ENCODE results near the gene TRA2B.

The TRA2B gene

GRCh38 chr3:185976977-185977678 lies 39.3 kb upstream of the TRA2B start:
- Histone ChIP-seq H3K36me3 (no peaks in the 10 kb centered on the region), H3K4me3 (no peak overlapping the region), H3K4me2 (no peak overlapping the region), H3K9ac (no peak overlapping the region), H3K27me3 (no peaks in the 10 kb centered on the region), H3K4me1 (peaks cover 8% of the 10 kb centered on the region), H3K27ac (no peak overlapping the region), H3K9me3 (no peaks in the 10 kb centered on the region), H4K20me1 (no peaks in the 10 kb centered on the region)
- no peak for TF ChIP-seq Cebpa-rat (IDR thresholded peaks at IDR 0.05)

- H4K20me1 ChIP-seq, result no peaks in the 10 kb centered on the region
- H3K27ac ChIP-seq, result no peak overlapping the region
- no peak for TF ChIP-seq Cebpa-rat (IDR thresholded peaks at IDR 0.05)
- no peaks in the 10 kb centered on the region for H3K36me3 ChIP-seq
- H3K9ac ChIP-seq, result no peak overlapping the region
- no peaks in the 10 kb centered on the region for H3K4me1 ChIP-seq
- no peaks in the 10 kb centered on the region for H3K27me3 ChIP-seq
- no peak overlapping the region for H3K4me2 ChIP-seq
- no peaks in the 10 kb centered on the region for H3K9me3 ChIP-seq
- H3K4me3 ChIP-seq, result no peak overlapping the region
Measured at GRCh38 chr3:185976100-185976499, 38.3 kb upstream of the TRA2B start.

- Histone ChIP-seq H3K36me3 (no peaks in the 10 kb centered on the region), H3K4me2 (no peak overlapping the region), H3K9ac (no peak overlapping the region), H3K9me3 (no peaks in the 10 kb centered on the region), H3K27ac (no peak overlapping the region), H3K4me3 (no peak overlapping the region), H3K27me3 (no peaks in the 10 kb centered on the region), H3K4me1 (peaks cover 4% of the 10 kb centered on the region; the same call in 1 of the 2 replicates), H4K20me1 (no peaks in the 10 kb centered on the region)
- no peak for TF ChIP-seq Cebpa-rat (IDR thresholded peaks at IDR 0.05)
Measured at GRCh38 chr3:185971579-185971978, 33.8 kb upstream of the TRA2B start.

- Histone ChIP-seq H3K4me2 (no peak overlapping the region), H3K4me1 (peaks cover 4% of the 10 kb centered on the region; the same call in 1 of the 2 replicates), H3K36me3 (no peaks in the 10 kb centered on the region), H3K27ac (no peak overlapping the region), H3K9ac (no peak overlapping the region), H3K9me3 (no peaks in the 10 kb centered on the region), H4K20me1 (no peaks in the 10 kb centered on the region), H3K4me3 (no peak overlapping the region), H3K27me3 (no peaks in the 10 kb centered on the region)
- TF ChIP-seq Cebpa-rat (IDR thresholded peaks at IDR 0.05), result no peak
Measured at GRCh38 chr3:185968168-185968567, 30.4 kb upstream of the TRA2B start.

DNA sequence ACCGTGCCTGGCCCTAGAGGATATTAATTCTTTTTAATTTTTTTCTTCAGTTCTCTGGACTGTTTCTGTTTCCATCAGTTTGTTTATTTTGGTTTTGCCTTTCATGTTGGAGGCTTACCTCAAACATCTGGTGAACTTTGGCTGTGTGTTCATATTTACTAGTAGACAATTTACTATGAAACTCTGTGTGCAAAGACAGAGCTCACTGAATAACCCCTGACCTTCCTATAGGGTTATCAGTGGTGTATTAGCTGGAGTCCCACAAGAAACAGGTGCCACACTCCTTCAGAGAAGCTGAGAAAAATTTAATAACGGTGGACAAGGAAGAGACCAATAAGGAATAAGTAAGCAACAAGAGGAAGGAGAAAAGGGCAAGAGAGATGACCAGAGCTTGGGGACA lies 28.8 kb upstream of the TRA2B start:
- Histone ChIP-seq H3K36me3 (no peaks in the 10 kb centered on the region), H3K4me3 (no peak overlapping the region), H3K27me3 (no peaks in the 10 kb centered on the region), H3K9me3 (peaks cover 3% of the 10 kb centered on the region; the same call in 1 of the 2 replicates), H4K20me1 (no peaks in the 10 kb centered on the region), H3K9ac (no peak overlapping the region), H3K27ac (no peak overlapping the region), H3K4me1 (peaks cover 4% of the 10 kb centered on the region; the same call in 1 of the 2 replicates), H3K4me2 (no peak overlapping the region)
- TF ChIP-seq Cebpa-rat (IDR thresholded peaks at IDR 0.05), result no peak

- TF ChIP-seq Cebpa-rat (IDR thresholded peaks at IDR 0.05), result no peak
Measured at GRCh38 chr3:185965496-185965895, 27.7 kb upstream of the TRA2B start.

GRCh38 chr3:185961675-185962232 lies 23.9 kb upstream of the TRA2B start:
- Histone ChIP-seq H3K36me3 (no peaks in the 10 kb centered on the region), H3K9me3 (peaks cover 14% of the 10 kb centered on the region), H3K4me3 (no peak overlapping the region), H3K9ac (no peak overlapping the region), H3K27me3 (no peaks in the 10 kb centered on the region), H3K4me2 (no peak overlapping the region), H4K20me1 (no peaks in the 10 kb centered on the region), H3K4me1 (no peaks in the 10 kb centered on the region), H3K27ac (no peak overlapping the region)
- TF ChIP-seq Cebpa-rat (IDR thresholded peaks at IDR 0.05), result no peak

More at GRCh38 chr3:185965496-185965895, 27.7 kb upstream of the TRA2B start:
- Histone ChIP-seq H3K4me3 (no peak overlapping the region), H3K9me3 (peaks cover 8% of the 10 kb centered on the region), H3K4me1 (peaks cover 4% of the 10 kb centered on the region; the same call in 1 of the 2 replicates), H3K36me3 (no peaks in the 10 kb centered on the region), H4K20me1 (no peaks in the 10 kb centered on the region), H3K9ac (no peak overlapping the region), H3K4me2 (no peak overlapping the region), H3K27me3 (no peaks in the 10 kb centered on the region), H3K27ac (no peak overlapping the region)

DNA sequence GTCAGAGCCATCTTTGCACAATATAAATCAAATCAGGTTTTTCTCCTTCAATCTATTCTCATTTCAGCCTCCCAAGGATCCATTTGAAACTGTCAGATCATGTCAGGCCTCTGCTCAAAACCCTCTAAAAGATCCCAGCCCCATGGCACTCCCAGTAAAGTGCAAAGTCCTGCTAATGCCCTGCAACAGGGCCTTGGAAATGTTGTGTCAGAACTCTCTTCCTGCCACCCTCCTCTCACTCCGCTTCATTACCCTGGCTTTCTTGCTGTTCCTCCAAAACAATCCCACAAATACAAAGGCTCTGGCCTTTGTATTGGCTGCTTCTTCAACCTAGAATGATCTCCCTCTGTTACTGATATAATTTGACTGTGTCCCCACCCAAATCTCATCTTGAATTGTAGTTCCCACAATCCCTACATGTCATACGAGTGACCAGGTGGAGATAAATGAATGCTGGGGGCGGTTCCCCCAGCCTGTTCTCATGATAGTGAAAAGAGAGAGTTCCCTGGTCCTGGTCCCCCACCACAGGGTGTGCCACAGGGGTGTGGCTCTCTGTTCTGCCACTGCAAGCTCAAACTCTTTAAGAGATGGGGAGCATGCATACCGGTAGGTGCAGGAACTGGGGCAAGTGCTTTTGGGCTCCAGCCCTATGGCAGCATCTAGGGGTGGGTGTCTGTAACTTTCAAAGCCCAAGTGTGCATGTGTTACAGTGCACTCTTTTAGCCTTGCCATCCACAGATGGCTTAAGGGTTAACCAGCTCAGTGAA lies 22.9 kb upstream of the TRA2B start:
- H3K36me3 ChIP-seq, result no peaks in the 10 kb centered on the region
- H4K20me1 ChIP-seq, result no peaks in the 10 kb centered on the region
- no peak for TF ChIP-seq Cebpa-rat (IDR thresholded peaks at IDR 0.05)
- no peaks in the 10 kb centered on the region for H3K4me1 ChIP-seq
- H3K27me3 ChIP-seq, result no peaks in the 10 kb centered on the region
- H3K27ac ChIP-seq, result no peak overlapping the region
- H3K9ac ChIP-seq, result no peak overlapping the region
- H3K9me3 ChIP-seq, result peaks cover 14% of the 10 kb centered on the region
- H3K4me3 ChIP-seq, result no peak overlapping the region
- no peak overlapping the region for H3K4me2 ChIP-seq

DNA sequence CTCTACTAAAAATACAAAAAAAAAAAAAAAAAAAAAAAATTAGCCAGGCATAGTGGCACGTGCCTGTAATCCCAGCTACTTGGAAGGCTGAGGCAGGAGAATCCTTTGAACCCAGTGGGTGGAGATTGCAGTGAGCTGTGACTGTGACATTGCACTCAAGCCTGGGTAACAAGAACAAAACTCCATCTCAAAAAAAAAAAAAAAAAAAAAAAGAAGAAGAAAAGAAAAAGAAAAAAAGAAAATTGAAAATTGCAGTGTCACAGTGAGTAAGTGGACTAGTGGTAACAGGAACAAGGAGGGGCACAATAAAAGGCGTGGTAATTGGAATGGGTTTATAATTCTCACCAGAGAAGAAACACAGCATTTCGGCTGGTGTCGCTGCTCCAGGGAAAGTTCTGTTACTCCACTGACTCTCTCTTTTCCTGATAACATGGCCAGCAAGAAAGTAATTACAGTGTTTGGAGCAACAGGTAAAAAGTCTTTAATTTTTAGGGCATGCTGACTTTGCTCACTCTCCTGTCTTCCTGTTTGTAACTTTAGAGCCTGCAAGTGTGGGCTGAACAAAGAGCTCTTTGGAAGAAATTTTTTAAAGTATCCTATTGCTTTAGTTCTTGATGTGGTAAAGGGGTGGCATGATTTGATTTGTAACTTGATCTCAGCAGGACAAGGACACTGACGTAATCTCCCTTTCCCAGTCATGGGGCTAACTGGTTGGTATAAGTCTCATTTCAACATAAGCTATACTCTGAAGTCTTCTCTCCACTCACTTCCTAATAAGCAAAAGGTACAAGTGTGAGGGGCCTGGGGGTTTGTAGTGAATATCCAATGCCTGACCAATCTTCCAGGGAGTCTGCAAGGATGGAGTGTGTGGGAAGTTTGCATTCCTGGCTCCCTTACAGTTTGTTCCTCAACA lies 22.1 kb upstream of the TRA2B start:
- H3K4me2 ChIP-seq, result no peak overlapping the region
- no peaks in the 10 kb centered on the region for H3K4me1 ChIP-seq
- no peak overlapping the region for H3K4me3 ChIP-seq
- peaks cover 14% of the 10 kb centered on the region for H3K9me3 ChIP-seq
- no peak for TF ChIP-seq Cebpa-rat (IDR thresholded peaks at IDR 0.05)
- no peaks in the 10 kb centered on the region for H3K36me3 ChIP-seq
- no peak overlapping the region for H3K9ac ChIP-seq
- no peak overlapping the region for H3K27ac ChIP-seq
- H4K20me1 ChIP-seq, result no peaks in the 10 kb centered on the region
- no peaks in the 10 kb centered on the region for H3K27me3 ChIP-seq
